ENCODE measurements around the gene KLHL18. TPM values are rescaled to one million over a fixed set of nuclear protein-coding genes. Genes with fewer than 3 reads are reported as not detected.
"Not testable (repeated sequence)": the region's sequence is repeated elsewhere in the genome, so short reads cannot be mapped to it uniquely, and the experiment has no call there.

KLHL18 gene
- total RNA-seq, 1 donor from 2014 or later = 36.6 TPM

GRCh38 chr3:47288966-47289910, 6.5 kb downstream of the KLHL18 start:
- ATAC-seq (ENCODE audit: low read depth) (no peak), DNase-seq (no peak)
- POLR2A ChIA-PET = interaction anchor here (0.6 kb wide), 1 partner anchor 187 kb away, joined by 10 read pairs; no protein-coding TSS in a partner anchor
- Mint-ChIP-seq H3K9me3 (no peaks in the 10 kb centered on the region), H3K4me1 (peaks cover 84% of the 10 kb centered on the region), H3K36me3 (ENCODE audit: low read depth) (peaks cover 50% of the 10 kb centered on the region), H3K27ac (no peak overlapping the region), H3K4me3 (no peak overlapping the region), H3K27me3 (no peaks in the 10 kb centered on the region)
- CTCF ChIA-PET = no interaction called here
- intact Hi-C loops (cut with micrococcal nuclease) = no loop called here
- TF ChIP-seq CTCF (IDR thresholded peaks at IDR 0.05) = no peak

DNA sequence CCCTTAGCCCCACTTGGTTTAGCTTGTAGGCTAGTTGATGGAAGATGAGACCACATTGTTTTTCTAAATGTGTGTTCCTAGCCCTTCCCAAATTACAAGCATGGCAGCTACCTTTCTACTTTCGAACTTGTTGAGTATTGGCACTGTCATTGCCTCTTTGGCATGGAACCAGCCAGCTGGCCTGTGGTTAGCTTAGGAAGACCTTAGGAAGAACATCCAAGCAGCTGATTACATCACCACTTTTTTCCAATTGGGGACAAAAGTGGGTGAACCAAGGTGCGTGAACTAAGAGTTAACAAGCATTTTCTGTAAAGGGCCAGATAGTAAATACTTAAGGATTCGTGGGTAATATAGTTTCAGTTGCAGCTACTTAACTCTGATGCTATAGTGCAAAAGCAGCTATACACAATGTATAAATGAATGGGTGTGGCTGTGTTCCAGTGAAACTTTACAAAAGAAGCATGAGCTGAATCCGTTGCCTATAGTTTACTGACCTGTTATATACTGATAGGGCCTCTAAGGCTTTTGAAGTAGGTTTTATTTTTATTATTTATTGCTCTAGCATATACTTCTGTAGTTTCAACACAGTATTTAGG, 8.5 kb downstream of the KLHL18 start:
- peak overlapping the region; percentile 90 for H3K27ac Mint-ChIP-seq
- ChIA-PET POLR2A (interaction anchor here (0.5 to 1.2 kb wide), 5 partner anchors 9 to 128 kb away, joined by 3 to 5 read pairs (median 3); partner anchors contain the start of genes KIF9, KLHL18 and SETD2), CTCF (interaction anchor here (1.0 to 1.6 kb wide), 5 partner anchors 9 to 127 kb away, joined by 3 to 5 read pairs (median 3); partner anchors contain the start of gene SETD2)
- peaks cover 80% of the 10 kb centered on the region for H3K4me1 Mint-ChIP-seq
- no peaks in the 10 kb centered on the region for H3K9me3 Mint-ChIP-seq
- no peak for DNase-seq
- peak overlapping the region; percentile 72 for H3K4me3 Mint-ChIP-seq
- no peak for ATAC-seq (ENCODE audit: low read depth)
- no peaks in the 10 kb centered on the region for H3K27me3 Mint-ChIP-seq
- no peak for TF ChIP-seq CTCF (IDR thresholded peaks at IDR 0.05)
- intact Hi-C loops (cut with micrococcal nuclease) = loop anchor here (1.0 kb wide), 1 partner anchor 8 kb away; no protein-coding TSS in a partner anchor
- peaks cover 57% of the 10 kb centered on the region for H3K36me3 Mint-ChIP-seq (ENCODE audit: low read depth)

DNA sequence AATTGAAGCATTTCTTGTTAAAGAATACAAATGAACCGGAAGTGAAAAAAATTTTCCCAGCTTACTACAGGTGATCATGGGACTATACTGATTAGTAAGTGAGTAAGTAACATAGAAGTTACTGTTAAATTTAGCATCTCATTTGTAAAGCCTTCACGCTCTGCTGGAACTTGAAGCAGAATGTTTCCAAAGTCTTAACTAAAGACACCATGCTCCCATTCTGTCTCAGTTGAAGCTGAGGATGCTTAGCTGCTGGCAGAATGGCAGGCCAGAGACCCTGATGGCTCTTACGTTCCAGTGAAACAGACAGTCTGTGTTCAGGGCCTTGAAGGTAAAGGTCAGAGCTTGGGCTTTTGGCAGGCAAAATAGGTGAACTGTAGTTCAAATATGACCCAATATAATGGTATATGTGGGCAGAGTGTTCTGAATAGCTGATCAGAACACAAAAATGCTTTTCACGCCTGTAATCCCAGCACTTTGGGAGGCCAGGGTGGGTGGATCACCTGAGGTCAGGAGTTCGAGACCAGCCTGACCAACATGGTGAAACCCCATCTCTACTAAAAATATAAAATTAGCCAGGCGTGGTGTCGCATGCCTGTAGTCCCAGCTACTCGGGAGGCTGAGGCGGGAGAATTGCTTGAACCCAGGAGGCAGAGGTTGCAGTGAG, 9.1 kb downstream of the KLHL18 start:
- DNase-seq, H3K9me3 Mint-ChIP-seq, H3K27me3 Mint-ChIP-seq: not testable (repeated sequence)
- ATAC-seq (ENCODE audit: low read depth) = peak; percentile 84
- POLR2A ChIA-PET = interaction anchor here (0.5 to 1.7 kb wide), 8 partner anchors 9 to 1871 kb away, joined by 3 to 9 read pairs (median 3); partner anchors contain the start of genes KIF9, KLHL18 and SETD2
- Mint-ChIP-seq H3K4me3 (peak overlapping the region; percentile 72), H3K4me1 (peaks cover 80% of the 10 kb centered on the region), H3K36me3 (ENCODE audit: low read depth) (peaks cover 56% of the 10 kb centered on the region), H3K27ac (peak overlapping the region; percentile 90)
- CTCF ChIA-PET = interaction anchor here (1.0 to 1.6 kb wide), 5 partner anchors 10 to 127 kb away, joined by 3 to 5 read pairs (median 3); partner anchors contain the start of gene SETD2
- intact Hi-C loops (cut with micrococcal nuclease) = loop anchor here (1.0 kb wide), 1 partner anchor 9 kb away; no protein-coding TSS in a partner anchor

DNA sequence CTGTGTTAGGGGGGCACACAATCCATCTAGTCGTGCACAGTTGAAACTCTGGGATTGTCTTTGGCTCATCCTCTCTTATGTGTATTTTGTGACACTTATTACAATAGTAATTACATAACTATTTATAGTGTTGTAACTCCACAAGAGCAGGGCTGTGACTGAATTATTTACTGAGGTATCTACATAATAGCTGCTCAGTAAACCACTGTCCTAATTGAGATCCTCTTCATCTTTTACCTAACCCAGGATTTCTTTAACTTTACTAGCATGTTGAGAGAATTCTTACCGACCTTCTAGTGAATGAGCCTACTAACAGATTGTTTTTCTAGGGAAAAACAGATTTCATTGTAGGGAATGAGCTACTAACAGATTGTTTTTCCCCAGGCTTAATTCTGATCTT, 11.1 kb downstream of the KLHL18 start:
- Mint-ChIP-seq H3K9me3 (no peaks in the 10 kb centered on the region), H3K4me3 (no peak overlapping the region), H3K27me3 (no peaks in the 10 kb centered on the region), H3K36me3 (ENCODE audit: low read depth) (peaks cover 48% of the 10 kb centered on the region), H3K4me1 (peaks cover 88% of the 10 kb centered on the region), H3K27ac (peak overlapping the region; percentile 51)
- TF ChIP-seq CTCF (IDR thresholded peaks at IDR 0.05) = no peak
- intact Hi-C loops (cut with micrococcal nuclease) = no loop called here
- no peak for DNase-seq
- no peak for ATAC-seq (ENCODE audit: low read depth)
- ChIA-PET CTCF (no interaction called here), POLR2A (interaction anchor here (0.7 to 1.7 kb wide), 2 partner anchors 12 to 34 kb away, joined by 3 to 6 read pairs; partner anchors contain the start of genes KIF9 and KLHL18)

DNA sequence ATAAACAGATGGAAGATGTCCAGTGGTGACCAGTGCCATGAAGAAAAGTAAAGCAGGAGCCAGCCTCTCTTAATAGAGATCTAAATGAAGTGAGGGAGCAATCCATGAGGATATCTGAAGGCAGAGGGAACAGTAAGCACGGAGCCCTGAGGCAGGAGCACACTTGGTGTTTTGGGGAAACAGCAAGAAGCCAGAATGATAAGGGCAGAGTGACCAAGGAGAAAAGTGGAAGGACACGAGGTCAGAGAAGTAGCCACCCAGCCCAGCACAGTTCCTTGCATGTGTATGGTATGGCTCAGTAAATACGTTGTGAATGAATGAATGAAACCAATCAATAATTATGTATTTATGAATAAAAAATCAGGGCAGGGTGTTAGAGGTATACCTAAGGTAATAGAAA, 11.6 kb downstream of the KLHL18 start:
- H3K4me1 Mint-ChIP-seq = peaks cover 88% of the 10 kb centered on the region
- ChIA-PET CTCF (no interaction called here), POLR2A (interaction anchor here (1.7 kb wide), 1 partner anchor 12 kb away, joined by 6 read pairs; the partner anchor contains the start of genes KIF9 and KLHL18)
- DNase-seq = no peak
- peak overlapping the region; percentile 51 for H3K27ac Mint-ChIP-seq
- no peaks in the 10 kb centered on the region for H3K9me3 Mint-ChIP-seq
- no peak overlapping the region for H3K4me3 Mint-ChIP-seq
- peaks cover 44% of the 10 kb centered on the region for H3K36me3 Mint-ChIP-seq (ENCODE audit: low read depth)
- no peak for ATAC-seq (ENCODE audit: low read depth)
- no peaks in the 10 kb centered on the region for H3K27me3 Mint-ChIP-seq
- no peak for TF ChIP-seq CTCF (IDR thresholded peaks at IDR 0.05)
- intact Hi-C loops (cut with micrococcal nuclease) = no loop called here
